ENCODE data around the gene ASCL2.
A peak's percentile ranks its signal among the peaks of the same experiment; 100 is the strongest.

Gene ASCL2

DNA sequence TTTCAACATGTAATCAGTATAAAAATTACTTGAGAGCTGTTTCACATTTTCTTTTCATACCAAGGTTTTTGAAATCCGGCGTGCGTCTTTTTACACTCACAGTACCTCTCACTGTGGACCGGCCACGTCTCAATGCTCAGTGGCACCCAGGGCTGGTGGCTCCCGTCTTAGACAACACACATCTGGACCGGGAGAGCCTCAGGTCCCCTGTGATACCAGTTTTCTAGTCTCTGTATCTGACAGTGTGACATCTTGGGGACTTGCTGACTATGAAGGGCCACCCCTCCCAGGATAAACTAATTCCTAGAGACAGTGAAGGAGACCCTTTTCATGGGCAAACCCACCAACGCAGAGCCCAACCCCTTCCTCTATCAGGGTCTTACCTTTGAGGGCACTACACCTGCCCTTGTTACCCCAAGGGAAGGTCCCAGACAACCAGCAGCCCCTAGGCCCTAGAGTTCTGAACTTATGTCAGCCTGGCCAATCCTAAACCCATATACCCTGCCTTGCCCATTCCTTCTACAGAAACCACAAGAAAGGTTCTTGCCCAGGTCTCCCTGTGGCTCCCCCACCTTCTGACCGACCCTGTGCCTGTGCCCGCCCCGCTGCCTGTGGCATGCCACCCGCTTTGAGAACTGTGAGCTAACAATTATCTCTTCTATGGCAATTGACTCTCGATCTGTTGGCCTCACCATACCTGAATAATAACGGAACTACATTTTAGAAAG, 6.1 kb upstream of the ASCL2 start:
- Mint-ChIP-seq H3K9me3 (peaks cover 34% of the 10 kb centered on the region), H3K36me3 (ENCODE audit: low read depth) (peaks cover 5% of the 10 kb centered on the region), H3K4me1 (peaks cover 4% of the 10 kb centered on the region), H3K27me3 (ENCODE audit: low read depth, poor library complexity) (peaks cover 48% of the 10 kb centered on the region), H3K4me3 (no peak overlapping the region), H3K27ac (no peak overlapping the region)
- TF ChIP-seq CTCF (IDR thresholded peaks at IDR 0.05) = no peak
- DNase-seq = no peak

GRCh38 chr11:2275334-2276279, 5.2 kb upstream of the ASCL2 start:
- peaks cover 33% of the 10 kb centered on the region for H3K9me3 Mint-ChIP-seq
- DNase-seq = no peak

GRCh38 chr11:2273771-2274170, 3.4 kb upstream of the ASCL2 start:
- no peak for DNase-seq
- TF ChIP-seq CTCF (IDR thresholded peaks at IDR 0.05) = no peak
- Mint-ChIP-seq H3K4me3 (no peak overlapping the region), H3K27me3 (ENCODE audit: low read depth, poor library complexity) (peaks cover 65% of the 10 kb centered on the region), H3K9me3 (peaks cover 17% of the 10 kb centered on the region), H3K4me1 (peaks cover 4% of the 10 kb centered on the region), H3K27ac (no peak overlapping the region), H3K36me3 (ENCODE audit: low read depth) (no peaks in the 10 kb centered on the region)

More at GRCh38 chr11:2275334-2276279, 5.2 kb upstream of the ASCL2 start:
- Mint-ChIP-seq H3K36me3 (ENCODE audit: low read depth) (peaks cover 5% of the 10 kb centered on the region), H3K4me1 (peaks cover 4% of the 10 kb centered on the region), H3K27me3 (ENCODE audit: low read depth, poor library complexity) (peaks cover 55% of the 10 kb centered on the region), H3K27ac (no peak overlapping the region), H3K4me3 (no peak overlapping the region)
- TF ChIP-seq CTCF (IDR thresholded peaks at IDR 0.05) = no peak

DNA sequence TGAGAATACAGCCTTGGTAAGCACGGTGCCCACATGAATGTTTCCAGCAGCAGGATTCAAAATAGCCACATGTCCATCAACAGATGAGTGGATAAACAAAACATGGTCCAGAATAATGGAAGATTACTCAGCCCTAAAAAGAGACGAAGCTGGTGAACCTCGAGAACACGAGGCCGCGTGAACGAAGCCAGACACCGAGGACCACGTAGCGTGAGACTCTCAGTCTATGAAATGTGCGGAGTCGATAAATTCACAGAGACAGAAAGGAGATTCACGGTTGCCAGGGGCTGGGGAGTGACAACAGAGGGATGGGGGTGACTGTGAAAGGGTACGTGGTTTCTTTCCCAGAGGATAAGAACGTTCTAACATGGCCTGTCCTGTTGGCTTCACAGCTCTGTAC, 2.9 kb upstream of the ASCL2 start:
- Mint-ChIP-seq H3K9me3 (peaks cover 16% of the 10 kb centered on the region), H3K27ac (peak overlapping the region; percentile 28), H3K36me3 (ENCODE audit: low read depth) (no peaks in the 10 kb centered on the region), H3K4me1 (peaks cover 9% of the 10 kb centered on the region), H3K27me3 (ENCODE audit: low read depth, poor library complexity) (peaks cover 69% of the 10 kb centered on the region), H3K4me3 (no peak overlapping the region)
- TF ChIP-seq CTCF (IDR thresholded peaks at IDR 0.05) = no peak
- no peak for DNase-seq

DNA sequence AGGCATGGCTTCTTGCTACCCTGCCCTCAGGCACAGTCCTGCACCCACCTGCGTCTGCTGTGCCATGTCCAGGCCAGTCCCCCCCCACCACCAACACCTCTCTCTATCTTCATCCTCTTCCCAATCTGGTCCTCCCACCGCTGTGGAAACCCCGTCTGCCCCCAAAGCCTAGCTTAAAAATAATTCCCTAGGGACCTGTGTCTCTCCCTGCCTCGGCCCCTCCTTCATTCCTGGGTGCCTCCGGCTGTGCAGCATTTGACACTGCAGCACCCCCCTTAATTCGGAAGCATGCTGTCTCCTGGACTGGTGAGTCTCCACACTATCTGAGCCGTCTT, 2.5 kb upstream of the ASCL2 start:
- H3K27ac Mint-ChIP-seq = peak overlapping the region; percentile 28
- peaks cover 10% of the 10 kb centered on the region for H3K4me1 Mint-ChIP-seq
- TF ChIP-seq CTCF (IDR thresholded peaks at IDR 0.05) = no peak
- peaks cover 13% of the 10 kb centered on the region for H3K9me3 Mint-ChIP-seq
- no peak for DNase-seq
- H3K36me3 Mint-ChIP-seq (ENCODE audit: low read depth) = no peaks in the 10 kb centered on the region
- H3K27me3 Mint-ChIP-seq (ENCODE audit: low read depth, poor library complexity) = peaks cover 73% of the 10 kb centered on the region
- no peak overlapping the region for H3K4me3 Mint-ChIP-seq

Measured in nephron progenitor cell (in vitro differentiated cells).